ENCODE measurements around the gene UBE2QL1.

DNA sequence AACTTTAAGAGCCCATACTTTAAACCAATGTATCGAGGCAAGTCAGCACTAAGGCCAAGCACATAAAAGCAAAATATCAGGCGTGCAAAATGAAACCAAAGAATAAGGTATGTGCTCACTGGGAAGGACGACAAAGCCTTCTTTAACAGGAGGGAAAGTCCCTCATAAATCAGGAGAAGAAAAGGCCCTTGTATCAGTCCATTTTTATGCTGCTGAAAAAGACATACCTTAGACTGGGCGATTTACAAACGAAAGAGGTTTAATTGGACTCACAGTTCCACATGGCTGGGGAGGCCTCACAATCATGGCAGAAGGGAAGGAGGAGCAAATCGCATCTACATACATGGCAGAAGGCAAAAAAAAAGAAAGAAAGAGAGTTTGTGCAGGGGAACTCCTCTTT is 68.9 kb downstream of the UBE2QL1 start:
- no peak for TF ChIP-seq EZH2 (IDR thresholded peaks at IDR 0.05; ENCODE audit: borderline replicate concordance, low read length)
- TF ChIP-seq, protein P1, sequence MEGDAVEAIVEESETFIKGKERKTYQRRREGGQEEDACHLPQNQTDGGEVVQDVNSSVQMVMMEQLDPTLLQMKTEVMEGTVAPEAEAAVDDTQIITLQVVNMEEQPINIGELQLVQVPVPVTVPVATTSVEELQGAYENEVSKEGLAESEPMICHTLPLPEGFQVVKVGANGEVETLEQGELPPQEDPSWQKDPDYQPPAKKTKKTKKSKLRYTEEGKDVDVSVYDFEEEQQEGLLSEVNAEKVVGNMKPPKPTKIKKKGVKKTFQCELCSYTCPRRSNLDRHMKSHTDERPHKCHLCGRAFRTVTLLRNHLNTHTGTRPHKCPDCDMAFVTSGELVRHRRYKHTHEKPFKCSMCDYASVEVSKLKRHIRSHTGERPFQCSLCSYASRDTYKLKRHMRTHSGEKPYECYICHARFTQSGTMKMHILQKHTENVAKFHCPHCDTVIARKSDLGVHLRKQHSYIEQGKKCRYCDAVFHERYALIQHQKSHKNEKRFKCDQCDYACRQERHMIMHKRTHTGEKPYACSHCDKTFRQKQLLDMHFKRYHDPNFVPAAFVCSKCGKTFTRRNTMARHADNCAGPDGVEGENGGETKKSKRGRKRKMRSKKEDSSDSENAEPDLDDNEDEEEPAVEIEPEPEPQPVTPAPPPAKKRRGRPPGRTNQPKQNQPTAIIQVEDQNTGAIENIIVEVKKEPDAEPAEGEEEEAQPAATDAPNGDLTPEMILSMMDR (conservative IDR thresholded peaks at IDR 0.05 in 1 of 2, IDR thresholded peaks at IDR 0.05 in 1 of 2; ENCODE audit: extremely low read depth in 1 of 2, insufficient read depth in 1 of 2, low read depth in 1 of 2, low read length in 2 of 2): no peak

Data from mammary epithelial cell (primary cell).